ENCODE data around the gene FLAD1. TPM values are rescaled to one million over a fixed set of nuclear protein-coding genes. Genes with fewer than 3 reads are reported as not detected.

FLAD1 gene
- total RNA-seq, 1 donor from 2014 or later = 31.2 TPM

DNA sequence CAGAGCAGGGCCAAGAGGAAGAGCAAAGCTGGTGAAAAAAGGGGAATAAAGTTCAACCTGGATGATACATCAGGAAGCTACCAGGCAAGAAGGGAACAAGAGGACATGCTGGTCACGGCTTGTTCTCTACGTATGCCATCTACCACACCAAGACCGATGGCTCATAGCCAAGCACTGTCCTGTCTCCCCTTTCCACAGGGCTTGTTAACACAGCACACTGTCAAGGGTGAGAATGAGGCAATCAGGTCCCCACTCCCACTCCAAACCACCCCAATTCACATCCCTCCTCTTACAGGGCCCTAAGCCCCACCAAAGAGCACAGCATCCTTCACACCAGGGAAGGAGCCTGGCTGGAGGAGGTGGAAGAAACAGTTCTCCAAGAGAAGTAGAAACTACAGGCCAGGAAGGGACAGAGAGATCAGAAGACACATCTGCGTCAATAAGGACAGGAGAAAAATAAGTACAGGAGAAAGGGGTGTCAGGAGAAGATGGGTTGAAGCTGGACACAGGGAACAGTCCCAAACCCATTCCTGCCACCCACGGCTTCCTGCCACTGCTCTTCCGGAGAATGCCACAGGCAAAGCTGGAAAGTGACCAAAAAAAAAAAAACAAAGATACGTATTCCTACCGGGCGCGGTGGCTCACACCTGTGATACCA is 11.7 kb upstream of the FLAD1 start:
- no peaks in the 10 kb centered on the region for H3K27me3 ChIP-seq
- H3K27ac ChIP-seq = peak overlapping the region; percentile 95 to 99
- TF ChIP-seq, protein P1, sequence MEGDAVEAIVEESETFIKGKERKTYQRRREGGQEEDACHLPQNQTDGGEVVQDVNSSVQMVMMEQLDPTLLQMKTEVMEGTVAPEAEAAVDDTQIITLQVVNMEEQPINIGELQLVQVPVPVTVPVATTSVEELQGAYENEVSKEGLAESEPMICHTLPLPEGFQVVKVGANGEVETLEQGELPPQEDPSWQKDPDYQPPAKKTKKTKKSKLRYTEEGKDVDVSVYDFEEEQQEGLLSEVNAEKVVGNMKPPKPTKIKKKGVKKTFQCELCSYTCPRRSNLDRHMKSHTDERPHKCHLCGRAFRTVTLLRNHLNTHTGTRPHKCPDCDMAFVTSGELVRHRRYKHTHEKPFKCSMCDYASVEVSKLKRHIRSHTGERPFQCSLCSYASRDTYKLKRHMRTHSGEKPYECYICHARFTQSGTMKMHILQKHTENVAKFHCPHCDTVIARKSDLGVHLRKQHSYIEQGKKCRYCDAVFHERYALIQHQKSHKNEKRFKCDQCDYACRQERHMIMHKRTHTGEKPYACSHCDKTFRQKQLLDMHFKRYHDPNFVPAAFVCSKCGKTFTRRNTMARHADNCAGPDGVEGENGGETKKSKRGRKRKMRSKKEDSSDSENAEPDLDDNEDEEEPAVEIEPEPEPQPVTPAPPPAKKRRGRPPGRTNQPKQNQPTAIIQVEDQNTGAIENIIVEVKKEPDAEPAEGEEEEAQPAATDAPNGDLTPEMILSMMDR (IDR thresholded peaks at IDR 0.05) = no peak
- peaks cover 22 to 35% of the 10 kb centered on the region in 2 donors for H3K4me1 ChIP-seq
- peak overlapping the region; percentile 61 to 82 for H3K4me3 ChIP-seq
- no peaks in the 10 kb centered on the region for H3K9me3 ChIP-seq
- H3K36me3 ChIP-seq = peaks cover 17 to 23% of the 10 kb centered on the region in 2 donors
- intact Hi-C loops (cut with DNase I) = loop anchor here (2.0 kb wide), 1 partner anchor 15 kb away; the partner anchor contains the start of gene PBXIP1
- peak in 1 of 2 donors; percentile 87 for DNase-seq (ENCODE audit: low spot score in 2 of 2)

DNA sequence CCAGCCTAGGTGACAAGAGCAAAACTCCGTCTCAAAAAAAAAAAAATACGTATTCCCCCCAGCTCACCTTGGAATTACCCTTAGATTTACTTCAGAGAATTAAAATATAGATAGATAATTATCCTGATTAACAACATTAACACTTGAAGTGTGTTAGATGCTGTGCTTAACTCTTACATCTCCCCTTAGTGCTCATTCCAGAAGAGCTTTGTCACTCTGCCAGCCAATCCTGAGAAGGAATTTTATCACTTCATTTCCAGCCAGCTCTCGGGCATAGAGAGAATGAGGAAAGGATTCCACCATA is 11.0 kb upstream of the FLAD1 start:
- Histone ChIP-seq H3K9me3 (no peaks in the 10 kb centered on the region), H3K4me3 (peak overlapping the region; percentile 61 to 82), H3K4me1 (peaks cover 22 to 35% of the 10 kb centered on the region in 2 donors), H3K36me3 (peaks cover 12 to 16% of the 10 kb centered on the region in 2 donors), H3K27me3 (no peaks in the 10 kb centered on the region), H3K27ac (peak overlapping the region; percentile 95 to 99)
- TF ChIP-seq, protein P1 (IDR thresholded peaks at IDR 0.05) = no peak
- intact Hi-C loops (cut with DNase I) = loop anchor here (1.0 kb wide), 1 partner anchor 35 kb away; no protein-coding TSS in a partner anchor
- DNase-seq (ENCODE audit: low spot score in 2 of 2) = no peak

DNA sequence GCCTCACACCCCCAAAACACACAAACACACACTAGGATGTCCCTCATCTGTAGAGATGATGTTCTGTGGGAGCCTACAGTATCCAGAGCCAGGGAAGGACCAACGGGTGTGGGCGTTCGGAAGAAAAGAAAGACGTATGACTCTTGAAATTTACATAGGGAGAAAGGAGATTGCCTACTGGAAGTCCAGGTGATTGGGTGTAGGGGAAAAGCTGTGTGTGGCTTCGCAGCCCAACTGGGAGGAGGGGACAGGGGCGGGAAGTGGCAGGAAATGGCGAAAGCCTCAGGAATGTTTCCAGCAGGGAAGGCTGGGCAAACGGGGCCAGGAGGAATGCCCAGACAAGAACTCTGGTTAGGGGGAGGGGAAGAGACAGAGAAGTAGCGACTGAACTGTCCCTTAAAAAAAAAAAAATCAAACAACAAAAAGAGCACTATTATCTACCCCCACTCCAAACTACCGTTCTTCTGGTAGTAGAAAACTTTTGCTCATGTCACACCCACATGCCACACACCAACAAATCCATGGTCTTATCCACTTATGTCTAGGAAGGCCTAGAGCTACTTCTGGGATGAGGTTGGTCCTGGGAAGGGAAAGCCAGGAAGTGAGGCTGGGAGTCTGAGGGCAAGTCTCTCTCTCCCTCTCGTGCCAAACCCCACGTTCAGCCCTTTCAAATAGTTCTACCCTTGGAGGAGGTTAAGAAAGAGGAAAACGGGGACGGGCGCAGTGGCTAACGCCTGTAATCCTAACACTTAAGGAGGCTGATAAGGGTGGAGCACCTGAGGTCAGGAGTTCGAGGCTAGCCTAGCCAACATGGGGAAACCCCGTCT is 10.4 kb upstream of the FLAD1 start:
- TF ChIP-seq, protein P1 (IDR thresholded peaks at IDR 0.05) = no peak
- Histone ChIP-seq H3K9me3 (no peaks in the 10 kb centered on the region), H3K27me3 (no peaks in the 10 kb centered on the region), H3K27ac (peak overlapping the region; percentile 95 to 99), H3K4me3 (peak overlapping the region; percentile 61 to 82), H3K4me1 (peaks cover 22 to 35% of the 10 kb centered on the region in 2 donors), H3K36me3 (peaks cover 6 to 11% of the 10 kb centered on the region in 2 donors)
- intact Hi-C loops (cut with DNase I) = loop anchor here (1.0 kb wide), 1 partner anchor 35 kb away; no protein-coding TSS in a partner anchor
- DNase-seq (ENCODE audit: low spot score in 2 of 2) = peak; percentile 48 to 95

DNA sequence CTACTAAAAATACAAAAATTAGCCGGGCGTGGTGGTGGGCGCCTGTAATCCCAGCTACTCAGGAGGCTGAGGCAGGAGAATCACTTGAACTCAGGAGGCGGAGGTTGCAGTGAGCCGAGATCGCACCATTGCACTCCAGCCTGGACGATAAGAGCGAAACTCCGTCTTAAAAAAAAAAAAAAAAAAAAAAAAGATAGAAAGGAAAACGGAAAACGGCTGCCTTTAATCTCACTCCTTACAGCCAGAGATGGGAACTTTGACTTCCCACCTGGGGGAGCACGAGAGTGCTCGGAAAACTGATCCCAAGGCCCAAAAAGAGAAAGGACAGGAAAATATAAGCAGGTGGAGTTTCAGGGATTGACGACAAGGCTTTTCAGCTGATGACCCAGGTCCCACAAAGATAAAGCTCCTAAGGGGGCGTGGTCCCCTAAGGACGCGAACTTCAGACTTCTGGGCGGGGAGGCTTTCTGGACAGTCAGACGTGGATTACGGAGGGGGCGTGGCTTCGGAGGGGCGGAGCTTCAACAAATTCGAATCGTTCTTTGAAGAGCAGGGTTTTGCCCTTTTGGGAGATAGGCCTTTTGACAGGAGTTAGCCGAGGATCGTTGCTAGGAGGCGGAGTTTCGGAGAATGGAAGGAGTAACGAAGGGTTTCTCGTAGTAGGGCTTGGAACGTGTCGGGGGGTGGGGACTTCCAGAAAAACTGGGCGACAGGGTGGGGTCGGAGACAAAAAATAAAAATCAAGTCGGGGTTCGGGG is 9.6 kb upstream of the FLAD1 start:
- intact Hi-C loops (cut with DNase I) = loop anchor here (1.0 to 2.0 kb wide), 3 partner anchors 29 to 77 kb away; partner anchors contain the start of genes ADAM15 and ZBTB7B
- DNase-seq (ENCODE audit: low spot score in 2 of 2) = peak; percentile 92 to 99
- Histone ChIP-seq H3K4me3 (peak overlapping the region; percentile 61 to 82), H3K27ac (peak overlapping the region; percentile 95 to 99), H3K27me3 (no peaks in the 10 kb centered on the region), H3K9me3 (no peaks in the 10 kb centered on the region), H3K36me3 (peaks cover 5 to 8% of the 10 kb centered on the region in 2 donors), H3K4me1 (peaks cover 22 to 35% of the 10 kb centered on the region in 2 donors)
- TF ChIP-seq, protein P1 (IDR thresholded peaks at IDR 0.05) = peak in 1 of 3 experiments; percentile 26

DNA sequence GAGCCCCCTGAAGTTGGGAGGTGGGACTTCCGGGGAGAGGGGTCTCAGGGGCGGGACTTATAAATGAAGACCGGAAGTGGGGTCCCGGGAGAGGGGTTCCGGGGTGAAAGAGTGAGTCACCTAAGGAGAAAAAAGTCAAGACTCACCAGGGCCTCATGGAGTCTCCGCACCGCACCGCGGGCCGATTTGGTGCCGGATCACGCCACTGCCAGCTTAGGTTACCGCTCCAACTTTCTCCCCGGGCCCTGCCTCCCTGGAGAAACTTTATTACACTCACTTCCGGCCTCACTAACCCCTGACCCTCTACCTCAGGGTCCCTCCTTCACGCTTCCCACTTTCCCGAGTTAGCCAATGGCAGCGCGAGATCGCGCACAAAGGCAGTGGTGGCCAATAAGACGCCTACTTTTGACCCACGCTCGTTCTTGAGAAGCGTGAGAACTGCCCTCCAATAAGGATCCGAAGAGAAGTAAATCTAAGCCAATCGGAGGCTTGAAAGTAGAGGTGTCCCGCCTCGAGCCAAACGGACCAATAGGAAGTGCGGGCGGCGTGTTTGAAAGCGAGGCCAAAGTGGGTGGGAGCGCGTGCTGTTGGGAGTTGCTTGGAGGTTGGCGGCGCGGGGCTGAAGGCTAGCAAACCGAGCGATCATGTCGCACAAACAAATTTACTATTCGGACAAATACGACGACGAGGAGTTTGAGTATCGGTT is 8.9 kb upstream of the FLAD1 start, which contains the start of gene CKS1B:
CKS1B (plus strand) TSS at position 580 of the 706 bp plus-strand sequence; CDS start at position 645, 65 bp downstream.
- H3K36me3 ChIP-seq = peaks cover 5% of the 10 kb centered on the region in 2 donors

More for the DNA sequence above, 8.9 kb upstream of the FLAD1 start, which contains the start of gene CKS1B:
- peak within 1 kb of the TSS; percentile 95 to 99 for H3K27ac ChIP-seq
- intact Hi-C loops (cut with DNase I) = loop anchor here (1.0 to 2.0 kb wide), 3 partner anchors 28 to 77 kb away; partner anchors contain the start of genes ADAM15 and ZBTB7B
- H3K27me3 ChIP-seq = no peaks in the 10 kb centered on the region
- peak; percentile 97 to 99 for DNase-seq (ENCODE audit: low spot score in 2 of 2)
- H3K4me3 ChIP-seq = peak within 1 kb of the TSS; percentile 61 to 82
- no peaks in the 10 kb centered on the region for H3K9me3 ChIP-seq
- TF ChIP-seq, protein P1 (IDR thresholded peaks at IDR 0.05) = no peak
- H3K4me1 ChIP-seq = peaks cover 22 to 33% of the 10 kb centered on the region in 2 donors
